Lung (tissue), 12 donors: Measurements from ENCODE around the gene SPAG9. TPM values are rescaled to one million over a fixed set of nuclear protein-coding genes. Genes with fewer than 3 reads are reported as not detected.
A peak's percentile ranks its signal among the peaks of the same experiment; 100 is the strongest.

Experiments used
- ATAC-seq: fragments of 200-7000 bp; cut with Tn5 transposase; one replicate; pipeline ENCODE4 v1.9.1; 2020; ENCODE audit warnings: moderate number of reproducible peaks; ENCODE audit not compliant: insufficient read depth, low FRiP score
- DNase-seq, 3 donors: peaks; one replicate each; pipeline ENCODE4 v3.0.0-alpha.2; 2013 to 2017
- H3K27ac ChIP-seq, 2 donors: one replicate each; pipeline ENCODE4 v1.5.1; 2013; ENCODE audit warnings: mild to moderate bottlenecking in 2 of 2, moderate library complexity in 2 of 2, control low read depth in 1 of 2, inconsistent platforms in 1 of 2, low read depth in 1 of 2, low read length in 1 of 2
- H3K27me3 ChIP-seq, 3 donors: one replicate each; pipeline ENCODE4 v1.5.1; 2013; ENCODE audit warnings: low read length in 2 of 3; ENCODE audit not compliant: control insufficient read depth in 3 of 3, insufficient read depth in 3 of 3
- H3K36me3 ChIP-seq, 4 donors: one replicate each; pipeline ENCODE4 v1.5.1; 2013; ENCODE audit warnings: low read length in 4 of 4, mild to moderate bottlenecking in 1 of 4, moderate library complexity in 1 of 4; ENCODE audit not compliant: control insufficient read depth in 4 of 4, insufficient read depth in 4 of 4
- H3K4me1 ChIP-seq, 5 donors: one replicate each; pipeline ENCODE4 v1.5.1; 2013; ENCODE audit warnings: low read length in 5 of 5, mild to moderate bottlenecking in 2 of 5, moderate library complexity in 1 of 5; ENCODE audit not compliant: control insufficient read depth in 5 of 5, insufficient read depth in 5 of 5
- H3K4me3 ChIP-seq: one replicate; pipeline ENCODE4 v1.5.1; 2013; ENCODE audit warnings: mild to moderate bottlenecking, control low read depth, moderate library complexity
- H3K9ac ChIP-seq, 2 donors: one replicate each; pipeline ENCODE4 v1.5.1; 2013; ENCODE audit warnings: low read length in 2 of 2, control low read depth in 1 of 2; ENCODE audit not compliant: insufficient read depth in 1 of 2
- H3K9me3 ChIP-seq, 4 donors: one replicate each; pipeline ENCODE4 v1.5.1; 2013; ENCODE audit warnings: low read length in 3 of 4, mild to moderate bottlenecking in 1 of 4, moderate library complexity in 1 of 4; ENCODE audit not compliant: control insufficient read depth in 4 of 4, insufficient read depth in 3 of 4
- WGBS, 2 donors: extraction: QIAGEN DNeasy Blood & Tissue Kit; methylation state at CpG; one replicate each; pipeline ENCODE4 v1.1.7; 2013; 5-methylcytosine and 5-hydroxymethylcytosine counted together
- polyA plus RNA-seq, 2 donors: library from polyadenylated mRNA; stranded (reverse); fragments of 200-250 nt; gene quantifications; one replicate each; pipeline ENCODE4 v1.2.1, GENCODE V29; 2013
- total RNA-seq, 2 donors: library from RNA; depleted of rRNA in 1 of 2; stranded (reverse); fragments of >200 nt in 1 of 2; gene quantifications; one replicate each; pipeline ENCODE4 v1.2.1, GENCODE V29; 2014 to 2021
- TF ChIP-seq, protein P1 (sequence below): IDR thresholded peaks from 2 replicates; pipeline ENCODE4 v1.5.1; 2012; ENCODE audit warnings: mild to moderate bottlenecking; ENCODE audit errors: control extremely low read depth, extremely low read depth
- donor health status: control.
- donor health status: control.
- donor health status: Bipolar disorder and iron deficiency.
- donor health status: healthy.
- donor health status: DM: yes; HTN: yes; CAD: no.

The SPAG9 gene
- total and polyA plus RNA-seq, 4 donors, result 37.2 to 174 (median 75.2) TPM

DNA sequence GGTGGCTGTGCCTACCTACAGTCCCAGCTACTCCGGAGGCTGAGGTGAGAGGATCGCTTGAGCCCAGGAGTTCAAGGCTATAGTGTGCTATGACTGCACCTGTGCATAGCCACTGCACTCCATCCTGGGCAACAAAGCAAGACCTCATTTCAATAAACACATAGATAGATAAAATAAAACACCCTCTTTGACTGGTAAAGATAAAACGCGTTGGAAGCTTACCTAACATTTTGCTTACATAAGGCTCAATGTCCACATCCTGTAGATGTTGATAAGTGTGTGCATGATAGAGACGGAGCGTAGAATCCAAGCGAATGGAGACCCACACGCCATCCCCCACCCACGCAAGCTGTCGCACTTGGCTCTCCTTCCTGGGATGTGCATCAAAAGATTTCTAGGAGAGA, 141.1 kb downstream of the SPAG9 start:
- 79 to 80% methylated on average over 10 of the region's 10 CpGs for WGBS, 2 donors
- H3K9me3 ChIP-seq, result no peaks in the 10 kb centered on the region
- H3K27ac ChIP-seq, result no peak overlapping the region
- H3K4me1 ChIP-seq, result peaks cover 0 to 3% (median 0%) of the 10 kb centered on the region in 5 donors
- no peaks in the 10 kb centered on the region for H3K27me3 ChIP-seq
- peaks cover 24 to 42% (median 34%) of the 10 kb centered on the region in 4 donors for H3K36me3 ChIP-seq
- no peak overlapping the region for H3K9ac ChIP-seq
- no peak overlapping the region for H3K4me3 ChIP-seq
- ATAC-seq (no peak), DNase-seq (no peak)
- TF ChIP-seq, protein P1, sequence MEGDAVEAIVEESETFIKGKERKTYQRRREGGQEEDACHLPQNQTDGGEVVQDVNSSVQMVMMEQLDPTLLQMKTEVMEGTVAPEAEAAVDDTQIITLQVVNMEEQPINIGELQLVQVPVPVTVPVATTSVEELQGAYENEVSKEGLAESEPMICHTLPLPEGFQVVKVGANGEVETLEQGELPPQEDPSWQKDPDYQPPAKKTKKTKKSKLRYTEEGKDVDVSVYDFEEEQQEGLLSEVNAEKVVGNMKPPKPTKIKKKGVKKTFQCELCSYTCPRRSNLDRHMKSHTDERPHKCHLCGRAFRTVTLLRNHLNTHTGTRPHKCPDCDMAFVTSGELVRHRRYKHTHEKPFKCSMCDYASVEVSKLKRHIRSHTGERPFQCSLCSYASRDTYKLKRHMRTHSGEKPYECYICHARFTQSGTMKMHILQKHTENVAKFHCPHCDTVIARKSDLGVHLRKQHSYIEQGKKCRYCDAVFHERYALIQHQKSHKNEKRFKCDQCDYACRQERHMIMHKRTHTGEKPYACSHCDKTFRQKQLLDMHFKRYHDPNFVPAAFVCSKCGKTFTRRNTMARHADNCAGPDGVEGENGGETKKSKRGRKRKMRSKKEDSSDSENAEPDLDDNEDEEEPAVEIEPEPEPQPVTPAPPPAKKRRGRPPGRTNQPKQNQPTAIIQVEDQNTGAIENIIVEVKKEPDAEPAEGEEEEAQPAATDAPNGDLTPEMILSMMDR, result no peak

DNA sequence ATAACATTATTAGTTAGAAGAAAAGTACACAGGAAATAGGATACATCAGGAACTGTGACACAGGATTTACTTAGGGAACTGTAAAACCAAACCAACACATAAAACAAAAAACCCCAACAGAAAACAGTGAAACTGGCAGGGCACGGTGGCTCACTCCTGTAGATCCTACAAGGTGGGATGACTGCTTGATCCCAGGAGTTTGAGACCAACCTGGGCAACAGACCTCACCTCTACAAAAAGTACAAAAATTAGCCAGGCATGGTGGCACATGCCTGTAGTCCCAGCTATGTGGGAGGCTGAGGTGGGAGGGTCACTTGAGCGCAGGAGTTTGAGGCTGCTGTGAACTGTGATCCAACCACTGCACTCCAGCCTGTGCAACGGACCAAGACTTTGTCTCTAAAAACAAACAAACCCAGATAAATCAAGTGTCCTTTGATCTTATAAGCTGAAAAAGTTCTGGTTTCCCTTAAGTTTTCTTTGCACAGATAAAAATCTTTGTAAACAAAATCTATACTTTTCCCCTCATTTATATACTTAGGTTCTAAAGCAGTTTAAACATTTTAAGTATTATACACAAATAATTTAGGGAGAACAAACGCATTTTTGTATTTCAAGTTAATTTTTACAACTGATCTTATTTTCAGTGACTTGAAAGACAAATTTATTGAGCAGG, 143.0 kb downstream of the SPAG9 start:
- H3K4me3 ChIP-seq, result no peak overlapping the region
- no peak overlapping the region for H3K27ac ChIP-seq
- TF ChIP-seq, protein P1, result no peak
- DNase-seq (no peak), ATAC-seq (no peak)
- no peaks in the 10 kb centered on the region for H3K27me3 ChIP-seq
- H3K9ac ChIP-seq, result no peak overlapping the region
- no peaks in the 10 kb centered on the region for H3K9me3 ChIP-seq
- H3K4me1 ChIP-seq, result peaks cover 0 to 3% (median 0%) of the 10 kb centered on the region in 5 donors
- 63 to 81% methylated on average over 4 of the region's 4 CpGs for WGBS, 2 donors
- peaks cover 28 to 42% (median 32%) of the 10 kb centered on the region in 4 donors for H3K36me3 ChIP-seq

DNA sequence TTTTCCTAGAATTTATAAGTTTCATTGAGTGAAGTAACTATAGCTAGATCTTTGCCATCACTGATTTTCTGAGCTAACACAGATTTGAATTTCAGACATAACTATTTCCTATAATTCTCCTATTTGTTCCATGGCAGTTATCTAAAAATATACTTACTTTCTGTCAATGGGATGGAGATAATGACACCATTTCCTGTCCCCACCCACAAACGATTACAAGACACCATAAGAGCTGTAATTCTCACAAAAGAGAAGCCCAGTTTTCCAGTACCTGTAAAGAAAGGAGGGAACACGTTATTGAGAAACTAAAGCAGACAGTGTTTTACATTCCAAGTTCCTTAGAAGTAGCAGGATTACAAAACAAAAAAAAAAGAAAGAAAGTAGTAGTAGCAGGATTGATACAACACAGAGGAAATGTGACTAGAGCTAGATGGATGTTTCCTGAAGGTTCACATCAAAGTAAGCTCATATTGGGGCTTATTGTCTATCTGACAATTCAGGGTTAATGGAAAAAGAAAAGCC, 143.7 kb downstream of the SPAG9 start:
- Histone ChIP-seq H3K4me3 (no peak overlapping the region), H3K27ac (peak overlapping the region in 1 of 2 donors; percentile 21), H3K9ac (no peak overlapping the region), H3K36me3 (peaks cover 27 to 44% (median 32%) of the 10 kb centered on the region in 4 donors), H3K9me3 (no peaks in the 10 kb centered on the region), H3K4me1 (peaks cover 0 to 3% (median 0%) of the 10 kb centered on the region in 5 donors), H3K27me3 (no peaks in the 10 kb centered on the region)
- DNase-seq (no peak), ATAC-seq (no peak)
- TF ChIP-seq, protein P1, result no peak
- 13 to 22% methylated on average over 2 of the region's 2 CpGs for WGBS, 2 donors
